Adrenal gland (tissue), 12 donors: ENCODE measurements around the gene RABGAP1L. TPM values are rescaled to one million over a fixed set of nuclear protein-coding genes. Genes with fewer than 3 reads are reported as not detected.

ENCODE experiments used
- DNase-seq, 7 donors: peaks; one replicate each; pipeline ENCODE4 v3.0.0-alpha.2; 2019 to 2020
- H3K27ac ChIP-seq, 5 donors: fragments of 200-600 bp; sonication (generic) in 4 of 5; 1 replicate in 3 of 5; 2 replicates in 2 of 5; pipeline versions ENCODE4 v1.5.1 to v1.8.0; 2016 to 2020; ENCODE audit warnings: mild to moderate bottlenecking in 1 of 5
- H3K27me3 ChIP-seq: fragments of 200-600 bp; 2 replicates; pipeline ENCODE4 v1.8.0; 2021
- H3K36me3 ChIP-seq, 2 donors: fragments of 200-600 bp; replicated peaks in 1 of 2; 1 replicate in 1 of 2; 2 replicates in 1 of 2; pipeline versions ENCODE4 v1.5.1 to v1.8.0; 2018 to 2022
- H3K4me1 ChIP-seq, 2 donors: fragments of 200-600 bp; replicated peaks in 1 of 2; 1 replicate in 1 of 2; 2 replicates in 1 of 2; pipeline versions ENCODE4 v1.5.1 to v1.8.0; 2018 to 2021
- H3K4me3 ChIP-seq, 4 donors: fragments of 200-600 bp; sonication (generic) in 3 of 4; one replicate each; pipeline ENCODE4 v1.5.1; 2016 to 2018
- H3K9me3 ChIP-seq, 3 donors: fragments of 200-600 bp; sonication (generic) in 1 of 3; replicated peaks in 1 of 3; 1 replicate in 2 of 3; 2 replicates in 1 of 3; pipeline versions ENCODE4 v1.5.1 to v1.8.0; 2016 to 2021
- POLR2A ChIP-seq, 2 donors: fragments of 450-650 bp; IDR thresholded peaks; one replicate each; pipeline ENCODE4 v1.6.1; 2017; ENCODE audit warnings: antibody characterized with exemption in 2 of 2, mild to moderate bottlenecking in 2 of 2, moderate library complexity in 1 of 2
- WGBS, 4 donors: extraction: QIAGEN DNeasy Blood & Tissue Kit in 2 of 4; methylation state at CpG; one replicate each; pipeline versions ENCODE4 v1.1.5 to v1.1.7; 2013 to 2017; 5-methylcytosine and 5-hydroxymethylcytosine counted together
- intact Hi-C, 2 donors: fragments of 100-400 bp; cut with DNase I; formaldehyde crosslinking; loops; one replicate each; pipeline versions ENCODE4 v1.14.1 to v1.15.0; 2022 to 2023
- polyA plus RNA-seq, 3 donors: library from polyadenylated mRNA; stranded (reverse); fragments of 200-250 nt in 2 of 3; fragments of 350-450 nt in 1 of 3; fragmentation: Illumina TruSeq in 1 of 3; extraction: RNeasy Lipid Tissue Mini Kit (QIAGEN cat#74804) in 1 of 3; gene quantifications; one replicate each; pipeline ENCODE4 v1.2.3, GENCODE V29; 2013 to 2014
- total RNA-seq, 9 donors: library from RNA; depleted of rRNA in 4 of 9; stranded (reverse); fragments of >200 nt in 4 of 9; fragments of 120-200 nt in 1 of 9; fragmentation: NEBNext Ultra II Directional in 1 of 9; extraction: Animal tissue kit (Norgen Biotek cat#: 25700) in 1 of 9; gene quantifications; one replicate each; pipeline versions ENCODE4 v1.1.0 to v1.2.4, GENCODE V29; 2013 to 2023
- TF ChIP-seq, protein P1 (sequence below), 6 experiments: fragments of 450-650 bp in 4 of 6; fragments of 200-600 bp in 2 of 6; sonication (generic) in 1 of 6; IDR thresholded peaks; 1 replicate in 5 of 6; 2 replicates in 1 of 6; pipeline versions ENCODE4 v1.5.1 to v1.8.0; 2016 to 2021; ENCODE audit warnings: antibody characterized with exemption in 6 of 6, mild to moderate bottlenecking in 2 of 6, moderate library complexity in 1 of 6
- donor health status: healthy with polysubstance abuse.
- donor health status: Bipolar disorder and iron deficiency.
- donor health status: DM: yes; HTN: yes; CAD: no.
- donor health status: DM: no; HTN: no; CAD: no.
- donor health status: DM: no; HTN: no; CAD: no.
- donor health status: DM: yes; HTN: yes; CAD: no.

Gene RABGAP1L
- total and polyA plus RNA-seq, 12 donors, result 10.4 to 29.9 (median 19.7) TPM

DNA sequence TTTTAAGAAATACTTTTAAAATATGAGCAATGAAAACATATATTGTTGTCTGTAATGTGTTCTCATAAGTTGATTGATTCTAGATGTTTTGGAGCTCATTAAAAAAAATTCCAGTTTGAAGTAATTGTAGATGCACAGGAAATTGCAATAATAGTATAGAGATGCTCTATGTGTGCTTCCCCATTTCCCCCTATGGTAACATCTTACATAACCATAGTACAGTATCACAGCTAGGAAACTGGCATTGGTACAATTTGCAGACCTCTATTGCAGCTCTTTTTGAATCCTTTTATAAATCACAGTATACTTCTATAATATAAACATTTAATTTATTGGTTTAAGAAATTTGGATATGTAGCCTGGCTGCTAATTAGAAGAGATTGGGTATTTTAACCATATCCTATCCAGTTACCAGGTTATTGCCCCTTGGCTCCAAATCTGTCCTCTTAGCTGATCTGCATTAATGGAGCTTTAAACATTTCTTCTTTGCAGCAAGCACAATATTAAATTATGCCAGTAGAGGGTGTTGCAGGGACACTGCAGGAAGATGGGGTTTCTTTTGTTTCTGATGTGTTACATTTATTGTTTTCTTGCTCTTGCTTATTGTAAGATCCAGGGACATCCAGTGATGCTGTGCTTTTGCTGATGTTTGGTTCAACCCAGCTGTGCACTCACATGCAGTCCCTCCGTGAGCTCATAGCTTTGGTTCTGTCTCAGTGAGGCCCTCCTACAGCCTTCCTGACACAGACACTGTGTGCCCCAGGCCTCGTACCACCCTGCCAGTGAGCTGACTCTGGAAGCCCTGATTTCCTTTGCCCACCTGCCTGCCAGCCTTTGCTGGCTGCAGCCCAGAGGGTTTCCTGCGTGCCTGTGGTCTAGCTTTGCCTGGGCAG lies 103.3 kb downstream of the RABGAP1L start:
- no peaks in the 10 kb centered on the region for H3K4me1 ChIP-seq
- no peak overlapping the region for H3K4me3 ChIP-seq
- H3K36me3 ChIP-seq, result no peaks in the 10 kb centered on the region
- WGBS, 4 donors, result 58 to 64% (median 61%) methylated on average over 3 of the region's 3 CpGs
- intact Hi-C loops, result loop anchor here (5.0 to 10.0 kb wide), 3 partner anchors 465 to 480 kb away; no protein-coding TSS in a partner anchor
- no peak overlapping the region for H3K27ac ChIP-seq
- H3K27me3 ChIP-seq, result no peaks in the 10 kb centered on the region
- peak in 4 of 7 donors; percentile 8 to 52 (median 13) for DNase-seq
- TF ChIP-seq, protein P1, sequence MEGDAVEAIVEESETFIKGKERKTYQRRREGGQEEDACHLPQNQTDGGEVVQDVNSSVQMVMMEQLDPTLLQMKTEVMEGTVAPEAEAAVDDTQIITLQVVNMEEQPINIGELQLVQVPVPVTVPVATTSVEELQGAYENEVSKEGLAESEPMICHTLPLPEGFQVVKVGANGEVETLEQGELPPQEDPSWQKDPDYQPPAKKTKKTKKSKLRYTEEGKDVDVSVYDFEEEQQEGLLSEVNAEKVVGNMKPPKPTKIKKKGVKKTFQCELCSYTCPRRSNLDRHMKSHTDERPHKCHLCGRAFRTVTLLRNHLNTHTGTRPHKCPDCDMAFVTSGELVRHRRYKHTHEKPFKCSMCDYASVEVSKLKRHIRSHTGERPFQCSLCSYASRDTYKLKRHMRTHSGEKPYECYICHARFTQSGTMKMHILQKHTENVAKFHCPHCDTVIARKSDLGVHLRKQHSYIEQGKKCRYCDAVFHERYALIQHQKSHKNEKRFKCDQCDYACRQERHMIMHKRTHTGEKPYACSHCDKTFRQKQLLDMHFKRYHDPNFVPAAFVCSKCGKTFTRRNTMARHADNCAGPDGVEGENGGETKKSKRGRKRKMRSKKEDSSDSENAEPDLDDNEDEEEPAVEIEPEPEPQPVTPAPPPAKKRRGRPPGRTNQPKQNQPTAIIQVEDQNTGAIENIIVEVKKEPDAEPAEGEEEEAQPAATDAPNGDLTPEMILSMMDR (IDR thresholded peaks at IDR 0.05), result peak; percentile 58 to 85 (median 72)
- TF ChIP-seq POLR2A (IDR thresholded peaks at IDR 0.05), result no peak
- H3K9me3 ChIP-seq, result no peaks in the 10 kb centered on the region

DNA sequence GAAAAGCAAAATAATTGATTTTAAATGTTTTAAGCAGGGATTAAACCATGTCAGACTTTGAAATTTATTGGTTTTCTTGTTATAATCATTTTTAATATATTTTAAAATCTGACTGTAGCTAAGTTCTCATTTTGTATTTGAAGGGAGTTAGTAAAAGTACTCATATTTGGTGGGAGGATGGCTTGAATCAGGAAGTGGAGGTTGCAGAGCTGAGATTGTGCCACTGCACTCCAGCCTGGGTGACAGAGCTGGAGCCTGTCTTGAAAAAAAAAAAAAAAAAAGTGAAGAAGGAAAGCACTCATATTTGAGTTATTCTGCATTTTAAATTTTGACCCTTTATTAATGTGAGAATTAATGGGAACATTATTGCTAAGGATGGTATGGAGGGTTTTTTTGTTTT lies 106.0 kb downstream of the RABGAP1L start:
- Histone ChIP-seq H3K27ac (no peak overlapping the region), H3K4me3 (no peak overlapping the region), H3K9me3 (no peaks in the 10 kb centered on the region), H3K27me3 (no peaks in the 10 kb centered on the region), H3K4me1 (no peaks in the 10 kb centered on the region), H3K36me3 (no peaks in the 10 kb centered on the region)
- TF ChIP-seq POLR2A (IDR thresholded peaks at IDR 0.05), result no peak
- TF ChIP-seq, protein P1 (IDR thresholded peaks at IDR 0.05), result no peak
- intact Hi-C loops, result loop anchor here in 1 of 2 donors (10.0 kb wide), 1 partner anchor 470 kb away; no protein-coding TSS in a partner anchor
- no peak for DNase-seq

DNA sequence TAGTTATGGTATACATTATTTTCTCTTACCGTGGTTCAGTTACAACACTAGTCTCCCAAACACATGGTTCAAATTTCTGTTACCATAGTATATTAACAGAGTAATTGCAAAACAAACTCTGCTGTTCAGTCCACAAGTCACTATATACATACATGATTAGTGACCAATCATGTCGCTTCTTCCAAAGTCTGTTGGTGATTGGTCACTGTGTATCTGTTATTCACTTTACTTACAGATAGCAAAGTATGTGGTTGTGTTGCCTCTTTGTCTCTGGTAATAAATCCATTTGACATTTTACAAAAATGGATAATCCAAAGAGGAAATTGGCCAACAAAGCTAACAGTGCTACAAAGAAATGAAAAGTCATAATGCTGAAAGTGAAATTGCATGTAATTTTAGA lies 107.2 kb downstream of the RABGAP1L start:
- Histone ChIP-seq H3K9me3 (no peaks in the 10 kb centered on the region), H3K36me3 (no peaks in the 10 kb centered on the region), H3K4me3 (no peak overlapping the region), H3K27me3 (no peaks in the 10 kb centered on the region), H3K27ac (no peak overlapping the region), H3K4me1 (no peaks in the 10 kb centered on the region)
- TF ChIP-seq POLR2A (IDR thresholded peaks at IDR 0.05), result no peak
- TF ChIP-seq, protein P1 (IDR thresholded peaks at IDR 0.05), result no peak
- no peak for DNase-seq
- intact Hi-C loops, result loop anchor here in 1 of 2 donors (10.0 kb wide), 1 partner anchor 468 kb away; no protein-coding TSS in a partner anchor
- 90 to 97% (median 94%) methylated on average over 2 of the region's 2 CpGs for WGBS, 4 donors

DNA sequence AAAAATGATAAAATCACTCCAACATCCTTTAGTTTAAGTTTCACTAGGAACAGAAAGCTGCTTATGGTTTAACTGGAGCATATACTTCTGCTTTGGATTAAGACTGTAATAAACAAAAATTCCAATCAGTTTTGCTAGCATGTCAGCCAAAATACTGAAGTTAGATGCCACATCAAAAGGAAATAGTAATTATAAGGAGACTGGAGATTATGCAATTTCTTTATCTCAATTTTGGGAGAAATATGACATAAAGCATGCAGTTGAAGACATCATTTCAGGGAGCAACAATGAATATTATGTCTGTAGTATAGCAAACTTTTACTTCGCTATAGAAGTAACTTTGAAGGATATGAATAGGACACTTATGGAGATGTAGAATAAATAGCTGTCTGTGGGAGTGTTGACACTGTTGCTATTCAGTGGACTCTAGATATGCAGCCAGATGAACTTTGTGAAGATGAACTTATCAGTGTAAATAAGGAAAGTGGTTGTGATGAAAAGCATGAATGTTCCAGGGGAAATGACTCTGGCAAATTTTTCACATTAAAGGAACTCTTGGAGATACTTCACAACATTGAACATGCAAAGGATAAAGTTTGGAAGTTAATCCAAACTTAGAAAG lies 107.8 kb downstream of the RABGAP1L start:
- intact Hi-C loops, result loop anchor here in 1 of 2 donors (10.0 kb wide), 1 partner anchor 468 kb away; no protein-coding TSS in a partner anchor
- Histone ChIP-seq H3K36me3 (no peaks in the 10 kb centered on the region), H3K27ac (no peak overlapping the region), H3K4me3 (no peak overlapping the region), H3K9me3 (no peaks in the 10 kb centered on the region), H3K27me3 (no peaks in the 10 kb centered on the region), H3K4me1 (no peaks in the 10 kb centered on the region)
- TF ChIP-seq, protein P1 (IDR thresholded peaks at IDR 0.05), result no peak
- TF ChIP-seq POLR2A (IDR thresholded peaks at IDR 0.05), result no peak
- WGBS, 4 donors, result 70 to 83% (median 76%) methylated on average over 1 of the region's 1 CpG
- no peak for DNase-seq
